NOMO-1 treated with DMSO at 0.1 percent for 48 hours (cell line): ENCODE measurements around the gene TSC2.
A peak's percentile ranks its signal among the peaks of the same experiment; 100 is the strongest.
"Not testable (repeated sequence)": the region's sequence is repeated elsewhere in the genome, so short reads cannot be mapped to it uniquely, and the experiment has no call there.

ENCODE experiments used
- DNase-seq: peaks from one replicate; lab custom pipeline; 2025; ENCODE audit not compliant: unreplicated experiment; lab: John Stamatoyannopoulos, UW

The TSC2 gene

GRCh38 chr16:2009791-2010510 lies 37.8 kb upstream of the TSC2 start, which contains the start of gene ZNF598:
TSS of gene ZNF598 (minus strand) at chr16:2009821.
- peak; percentile 77 for DNase-seq

- not testable (repeated sequence) for DNase-seq
Measured at GRCh38 chr16:2011726-2012125, 36.1 kb upstream of the TSC2 start.

- DNase-seq: no peak
Measured at GRCh38 chr16:2013527-2013926, 34.3 kb upstream of the TSC2 start.

- DNase-seq: peak; percentile 90
Measured at GRCh38 chr16:2015117-2015946, 32.5 kb upstream of the TSC2 start.

- DNase-seq: no peak
Measured at GRCh38 chr16:2015947-2016208, 31.9 kb upstream of the TSC2 start.

- no peak for DNase-seq
Measured at GRCh38 chr16:2016407-2016922, 31.3 kb upstream of the TSC2 start.

GRCh38 chr16:2019518-2019920 lies 28.3 kb upstream of the TSC2 start, which contains the start of gene NPW:
TSS of gene NPW (plus strand) at chr16:2019785.
- no peak for DNase-seq

- no peak for DNase-seq
Measured at GRCh38 chr16:2019921-2020831, 27.6 kb upstream of the TSC2 start.

- DNase-seq: no peak
Measured at GRCh38 chr16:2022723-2023091, 25.1 kb upstream of the TSC2 start.

GRCh38 chr16:2023092-2024031 lies 24.4 kb upstream of the TSC2 start:
- DNase-seq: peak; percentile 76

GRCh38 chr16:2024032-2024420 lies 23.8 kb upstream of the TSC2 start:
- no peak for DNase-seq

- no peak for DNase-seq
Measured at GRCh38 chr16:2025251-2025650, 22.5 kb upstream of the TSC2 start.

GRCh38 chr16:2025878-2026460 lies 21.8 kb upstream of the TSC2 start:
- DNase-seq: no peak

- DNase-seq: no peak
Measured at GRCh38 chr16:2026461-2027023, 21.2 kb upstream of the TSC2 start, which contains the start of gene NHERF2. TSS of gene NHERF2 (plus strand) at chr16:2026902. CDS start at chr16:2027006, 104 bp downstream.

- DNase-seq: no peak
Measured at GRCh38 chr16:2027024-2028010, 20.5 kb upstream of the TSC2 start.

GRCh38 chr16:2028146-2028545 lies 19.6 kb upstream of the TSC2 start:
- no peak for DNase-seq

- DNase-seq: no peak
Measured at GRCh38 chr16:2028620-2029220, 19.1 kb upstream of the TSC2 start.

GRCh38 chr16:2029350-2029749 lies 18.4 kb upstream of the TSC2 start:
- DNase-seq: no peak
